GM12875 (cell line): ENCODE data around the gene BACE1.

Experiments used
- H3K4me3 ChIP-seq: one replicate; pipeline ENCODE4 v1.5.1; 2011; ENCODE audit warnings: low read depth, low read length, control low read depth
- CTCF ChIP-seq: IDR thresholded peaks from 2 replicates; pipeline ENCODE4 v1.5.1; 2011; ENCODE audit warnings: low read depth, mild to moderate bottlenecking, control low read depth, inconsistent platforms, low read length, moderate library complexity, borderline replicate concordance; ENCODE audit not compliant: insufficient read depth

The BACE1 gene

DNA sequence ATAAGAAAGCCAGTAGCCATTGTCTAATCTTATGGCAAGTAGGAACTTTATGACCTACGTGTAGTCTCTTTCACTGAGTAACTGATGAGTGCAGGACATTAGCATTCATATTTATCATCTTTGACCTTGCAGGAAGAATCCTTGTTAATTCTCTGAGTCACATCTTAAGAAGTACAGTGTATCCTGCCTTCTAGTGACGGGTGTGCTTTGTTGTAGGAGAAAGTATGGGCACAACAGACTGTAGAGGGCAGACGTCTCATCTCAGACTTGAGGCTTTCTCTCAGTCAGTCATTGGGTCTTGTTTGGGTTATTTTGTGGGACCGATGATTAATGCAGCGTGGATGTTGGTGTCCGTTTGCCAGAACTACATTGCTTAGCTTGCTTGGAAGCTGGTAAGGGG lies 76.8 kb downstream of the BACE1 start:
- TF ChIP-seq CTCF = no peak
- no peak overlapping the region for H3K4me3 ChIP-seq

DNA sequence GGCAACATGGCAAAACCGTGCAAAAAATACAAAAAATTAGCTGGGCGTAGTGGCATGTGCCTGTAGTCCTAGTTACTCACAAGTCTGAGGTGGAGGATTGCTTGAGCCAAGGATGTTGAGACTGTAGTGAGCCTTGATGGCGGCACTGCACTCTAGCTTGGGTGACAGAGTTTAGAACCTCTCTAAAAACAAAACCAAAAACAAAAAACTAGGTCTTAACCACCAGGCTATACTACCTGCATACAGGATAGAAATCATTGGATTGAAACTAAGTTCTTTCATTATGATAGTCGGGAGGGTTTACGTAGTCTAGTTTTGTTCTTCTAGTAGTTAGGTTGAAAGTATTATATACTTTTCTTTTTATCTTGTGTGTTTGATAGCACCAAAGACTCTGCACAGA lies 77.8 kb downstream of the BACE1 start:
- H3K4me3 ChIP-seq = no peak overlapping the region
- TF ChIP-seq CTCF = no peak
